Kidney epithelial cell (primary cell): ENCODE data around the gene SMIM3. TPM values are rescaled to one million over a fixed set of nuclear protein-coding genes. Genes with fewer than 3 reads are reported as not detected.

Source experiments
- DNase-seq: peaks from one replicate; pipeline ENCODE4 v3.0.0-alpha.2; 2010; ENCODE audit warnings: low read depth
- H3K27me3 ChIP-seq: 2 replicates; pipeline ENCODE4 v1.6.0; 2011; ENCODE audit warnings: low read length; ENCODE audit not compliant: control insufficient read depth, insufficient read depth
- H3K36me3 ChIP-seq: 2 replicates; pipeline ENCODE4 v1.5.1; 2011; ENCODE audit warnings: low read length; ENCODE audit not compliant: control insufficient read depth, insufficient read depth
- H3K4me3 ChIP-seq: 2 replicates; pipeline ENCODE4 v1.5.1; 2011; ENCODE audit warnings: low read depth, mild to moderate bottlenecking, control low read depth, low read length
- total RNA-seq: library from RNA; depleted of rRNA; stranded (reverse); fragments of >200 nt; gene quantifications from 2 replicates; pipeline ENCODE4 v1.2.3, GENCODE V29; 2015
- TF ChIP-seq, protein P1 (sequence below): IDR thresholded peaks from 2 replicates; pipeline ENCODE4 v1.5.1; 2011; ENCODE audit warnings: mild to moderate bottlenecking, moderate library complexity, low read length, control low read depth, inconsistent platforms; ENCODE audit not compliant: insufficient read depth, poor library complexity, severe bottlenecking

The SMIM3 gene
- total RNA-seq, 1 donor from 2014 or later: 9.7 TPM

GRCh38 chr5:150757087-150757649, 21.4 kb upstream of the SMIM3 start:
- Histone ChIP-seq H3K27me3 (no peaks in the 10 kb centered on the region), H3K4me3 (peak overlapping the region; percentile 9), H3K36me3 (peaks cover 3% of the 10 kb centered on the region)
- no peak for DNase-seq
- TF ChIP-seq, protein P1, sequence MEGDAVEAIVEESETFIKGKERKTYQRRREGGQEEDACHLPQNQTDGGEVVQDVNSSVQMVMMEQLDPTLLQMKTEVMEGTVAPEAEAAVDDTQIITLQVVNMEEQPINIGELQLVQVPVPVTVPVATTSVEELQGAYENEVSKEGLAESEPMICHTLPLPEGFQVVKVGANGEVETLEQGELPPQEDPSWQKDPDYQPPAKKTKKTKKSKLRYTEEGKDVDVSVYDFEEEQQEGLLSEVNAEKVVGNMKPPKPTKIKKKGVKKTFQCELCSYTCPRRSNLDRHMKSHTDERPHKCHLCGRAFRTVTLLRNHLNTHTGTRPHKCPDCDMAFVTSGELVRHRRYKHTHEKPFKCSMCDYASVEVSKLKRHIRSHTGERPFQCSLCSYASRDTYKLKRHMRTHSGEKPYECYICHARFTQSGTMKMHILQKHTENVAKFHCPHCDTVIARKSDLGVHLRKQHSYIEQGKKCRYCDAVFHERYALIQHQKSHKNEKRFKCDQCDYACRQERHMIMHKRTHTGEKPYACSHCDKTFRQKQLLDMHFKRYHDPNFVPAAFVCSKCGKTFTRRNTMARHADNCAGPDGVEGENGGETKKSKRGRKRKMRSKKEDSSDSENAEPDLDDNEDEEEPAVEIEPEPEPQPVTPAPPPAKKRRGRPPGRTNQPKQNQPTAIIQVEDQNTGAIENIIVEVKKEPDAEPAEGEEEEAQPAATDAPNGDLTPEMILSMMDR: no peak

DNA sequence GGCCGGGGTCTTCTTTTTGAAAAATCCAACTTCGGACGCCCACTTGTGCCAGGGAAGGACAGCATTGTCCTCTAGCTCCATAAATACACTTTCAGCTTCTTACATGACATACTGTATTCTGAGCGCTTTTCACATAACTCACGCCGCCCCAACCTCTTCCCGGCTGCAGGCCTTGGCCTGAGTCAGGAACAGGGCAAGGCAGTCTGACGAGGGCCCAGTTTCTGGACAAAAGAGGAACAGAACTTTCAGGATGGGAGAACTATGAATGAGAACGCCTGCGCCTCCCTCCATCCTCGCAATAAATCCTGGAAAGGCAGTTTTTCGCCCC, 20.4 kb upstream of the SMIM3 start:
- Histone ChIP-seq H3K4me3 (peak overlapping the region; percentile 77), H3K27me3 (no peaks in the 10 kb centered on the region), H3K36me3 (peaks cover 3% of the 10 kb centered on the region)
- TF ChIP-seq, protein P1: no peak
- DNase-seq: no peak

- peak; percentile 96 for DNase-seq
- H3K4me3 ChIP-seq: peak within 1 kb of the TSS; percentile 77
- TF ChIP-seq, protein P1: no peak
- peaks cover 1% of the 10 kb centered on the region for H3K36me3 ChIP-seq
- no peaks in the 10 kb centered on the region for H3K27me3 ChIP-seq
Observed at GRCh38 chr5:150758531-150759333, 19.8 kb upstream of the SMIM3 start, which contains the start of gene DCTN4. DCTN4 (minus strand) TSS chr5:150759017; CDS start chr5:150758993, 24 bp downstream.

DNA sequence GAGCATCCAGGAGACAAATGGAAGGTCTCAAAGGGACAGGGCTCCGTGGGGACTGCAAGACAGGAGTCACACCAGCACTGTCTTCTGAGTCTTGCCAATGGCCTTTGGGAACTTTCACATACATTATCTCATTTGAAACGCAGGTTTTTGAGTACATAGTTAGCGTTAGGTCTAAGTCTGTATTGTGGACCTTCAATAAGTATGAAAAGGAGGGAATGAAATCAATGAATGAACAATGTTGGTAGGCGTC, 19.3 kb upstream of the SMIM3 start:
- Histone ChIP-seq H3K27me3 (no peaks in the 10 kb centered on the region), H3K4me3 (peak overlapping the region; percentile 77), H3K36me3 (peaks cover 1% of the 10 kb centered on the region)
- TF ChIP-seq, protein P1: no peak
- DNase-seq: no peak

DNA sequence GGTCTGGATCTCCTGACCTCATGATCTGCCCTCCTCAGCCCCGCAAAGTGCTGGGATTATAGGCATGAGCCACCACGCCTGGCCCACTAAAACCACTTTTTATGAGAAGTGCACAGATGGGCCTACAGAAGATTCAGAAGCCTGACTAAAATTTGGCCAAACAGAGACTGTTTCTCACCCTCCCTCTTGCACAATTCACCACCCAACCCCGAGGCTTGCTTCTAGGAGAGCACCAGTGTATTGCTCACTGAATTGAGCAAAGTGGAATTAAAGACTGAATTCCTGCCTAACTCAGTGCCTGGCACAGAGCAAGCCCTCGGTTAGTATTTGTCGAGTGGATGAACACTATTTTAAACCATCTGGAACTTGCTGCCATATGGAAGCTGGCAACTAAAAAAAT, 16.3 kb upstream of the SMIM3 start:
- DNase-seq: no peak
- H3K4me3 ChIP-seq: no peak overlapping the region
- no peaks in the 10 kb centered on the region for H3K36me3 ChIP-seq
- TF ChIP-seq, protein P1: no peak
- H3K27me3 ChIP-seq: no peaks in the 10 kb centered on the region
